ENCODE measurements around the gene MAB21L2.
"Not testable (repeated sequence)": the region's sequence is repeated elsewhere in the genome, so short reads cannot be mapped to it uniquely, and the experiment has no call there.

Gene MAB21L2

GRCh38 chr4:150582146-150582872, at the start of gene MAB21L2:
Gene MAB21L2 (plus strand): TSS chr4:150582151. CDS start chr4:150583030, 879 bp downstream.
- in situ Hi-C loops (cut with HindIII; ENCODE audit: low sequenced_read_pairs) = no loop called here

GRCh38 chr4:150533673-150534072, 48.3 kb upstream of the MAB21L2 start:
- in situ Hi-C loops (cut with HindIII; ENCODE audit: low sequenced_read_pairs) = no loop called here

- in situ Hi-C loops (cut with HindIII; ENCODE audit: low sequenced_read_pairs) = no loop called here
Observed at GRCh38 chr4:150534818-150535217, 47.1 kb upstream of the MAB21L2 start.

GRCh38 chr4:150537911-150538310, 44.0 kb upstream of the MAB21L2 start:
- in situ Hi-C loops (cut with HindIII; ENCODE audit: low sequenced_read_pairs) = not testable (repeated sequence)

- in situ Hi-C loops (cut with HindIII; ENCODE audit: low sequenced_read_pairs) = no loop called here
Observed at GRCh38 chr4:150540536-150540935, 41.4 kb upstream of the MAB21L2 start.

GRCh38 chr4:150540959-150541360, 41.0 kb upstream of the MAB21L2 start:
- in situ Hi-C loops (cut with HindIII; ENCODE audit: low sequenced_read_pairs) = no loop called here

GRCh38 chr4:150541681-150542080, 40.3 kb upstream of the MAB21L2 start:
- in situ Hi-C loops (cut with HindIII; ENCODE audit: low sequenced_read_pairs) = no loop called here

GRCh38 chr4:150543042-150543441, 38.9 kb upstream of the MAB21L2 start:
- in situ Hi-C loops (cut with HindIII; ENCODE audit: low sequenced_read_pairs) = no loop called here

GRCh38 chr4:150546286-150546685, 35.7 kb upstream of the MAB21L2 start:
- in situ Hi-C loops (cut with HindIII; ENCODE audit: low sequenced_read_pairs) = no loop called here

GRCh38 chr4:150547154-150547838, 34.7 kb upstream of the MAB21L2 start:
- in situ Hi-C loops (cut with HindIII; ENCODE audit: low sequenced_read_pairs) = no loop called here

GRCh38 chr4:150557811-150558210, 24.1 kb upstream of the MAB21L2 start:
- in situ Hi-C loops (cut with HindIII; ENCODE audit: low sequenced_read_pairs) = not testable (repeated sequence)

GRCh38 chr4:150561143-150561737, 20.7 kb upstream of the MAB21L2 start:
- in situ Hi-C loops (cut with HindIII; ENCODE audit: low sequenced_read_pairs) = no loop called here

- in situ Hi-C loops (cut with HindIII; ENCODE audit: low sequenced_read_pairs) = no loop called here
Observed at GRCh38 chr4:150562250-150562649, 19.7 kb upstream of the MAB21L2 start.

- in situ Hi-C loops (cut with HindIII; ENCODE audit: low sequenced_read_pairs) = no loop called here
Observed at GRCh38 chr4:150562751-150563150, 19.2 kb upstream of the MAB21L2 start.

GRCh38 chr4:150564967-150565366, 17.0 kb upstream of the MAB21L2 start:
- in situ Hi-C loops (cut with HindIII; ENCODE audit: low sequenced_read_pairs) = not testable (repeated sequence)

- in situ Hi-C loops (cut with HindIII; ENCODE audit: low sequenced_read_pairs) = no loop called here
Observed at GRCh38 chr4:150567070-150567469, 14.9 kb upstream of the MAB21L2 start.

GRCh38 chr4:150569384-150569987, 12.5 kb upstream of the MAB21L2 start:
- in situ Hi-C loops (cut with HindIII; ENCODE audit: low sequenced_read_pairs) = no loop called here

- in situ Hi-C loops (cut with HindIII; ENCODE audit: low sequenced_read_pairs) = no loop called here
Observed at GRCh38 chr4:150569998-150570535, 11.9 kb upstream of the MAB21L2 start.

- in situ Hi-C loops (cut with HindIII; ENCODE audit: low sequenced_read_pairs) = no loop called here
Observed at GRCh38 chr4:150570862-150571261, 11.1 kb upstream of the MAB21L2 start.

GRCh38 chr4:150572704-150573504, 9.0 kb upstream of the MAB21L2 start:
- in situ Hi-C loops (cut with HindIII; ENCODE audit: low sequenced_read_pairs) = no loop called here
